Embryonic facial prominence (tissue), 1 donor: ENCODE results near the gene GMPS.
"Not testable (repeated sequence)": the region's sequence is repeated elsewhere in the genome, so short reads cannot be mapped to it uniquely, and the experiment has no call there.

Experiments
- DNase-seq: peaks from one replicate; pipeline ENCODE4 v3.0.0-alpha.2; 2016; ENCODE audit errors: extremely low spot score

Gene GMPS

DNA sequence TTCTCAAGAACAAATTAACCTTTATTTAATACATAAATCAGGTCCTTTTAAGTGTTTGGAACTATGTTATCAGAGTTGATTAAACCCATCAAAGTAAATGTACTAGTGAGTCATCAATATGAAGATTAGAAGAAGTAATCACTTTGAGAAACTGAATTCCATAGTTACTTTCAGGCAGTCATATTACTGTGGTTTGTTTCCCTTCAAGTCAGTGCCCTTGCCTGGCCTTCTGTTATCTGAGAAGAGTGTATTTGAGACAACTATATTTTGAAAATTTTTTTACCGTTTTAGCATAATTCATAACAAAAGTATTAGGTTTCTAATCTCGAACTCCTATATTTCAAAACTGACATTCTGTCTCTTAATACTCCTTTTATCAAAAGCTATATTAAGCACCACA lies 73.6 kb downstream of the GMPS start:
- DNase-seq, result no peak

GRCh38 chr3:155946178-155946577 lies 75.7 kb downstream of the GMPS start:
- no peak for DNase-seq

GRCh38 chr3:155948476-155948875 lies 78.0 kb downstream of the GMPS start:
- no peak for DNase-seq

- DNase-seq, result no peak
These were observed 79.2 kb downstream of the GMPS start for GRCh38 chr3:155949453-155950217.

- no peak for DNase-seq
These were observed 86.3 kb downstream of the GMPS start for GRCh38 chr3:155956508-155957411.

DNA sequence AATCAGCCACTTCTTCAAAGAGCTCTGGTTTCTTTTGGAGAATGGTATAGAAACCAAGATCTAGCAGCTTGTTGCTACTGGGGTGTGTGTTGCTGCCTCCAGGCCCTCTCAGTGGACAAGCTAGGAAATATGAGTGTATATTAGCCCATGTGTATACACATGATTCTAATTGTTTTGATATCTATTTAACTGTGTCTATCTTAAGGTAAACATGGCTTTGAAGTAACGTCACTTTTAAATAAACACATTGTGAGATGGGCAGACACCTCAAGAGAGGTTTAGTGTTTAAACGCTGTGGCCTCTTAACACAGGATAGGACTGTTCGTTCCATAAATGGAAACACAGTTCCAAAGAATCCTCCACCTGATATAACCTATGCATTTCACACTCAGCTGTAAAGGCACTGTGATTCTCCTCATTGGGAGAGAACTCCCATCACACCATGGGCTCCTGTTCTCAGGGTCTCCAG lies 87.0 kb downstream of the GMPS start:
- DNase-seq, result no peak

DNA sequence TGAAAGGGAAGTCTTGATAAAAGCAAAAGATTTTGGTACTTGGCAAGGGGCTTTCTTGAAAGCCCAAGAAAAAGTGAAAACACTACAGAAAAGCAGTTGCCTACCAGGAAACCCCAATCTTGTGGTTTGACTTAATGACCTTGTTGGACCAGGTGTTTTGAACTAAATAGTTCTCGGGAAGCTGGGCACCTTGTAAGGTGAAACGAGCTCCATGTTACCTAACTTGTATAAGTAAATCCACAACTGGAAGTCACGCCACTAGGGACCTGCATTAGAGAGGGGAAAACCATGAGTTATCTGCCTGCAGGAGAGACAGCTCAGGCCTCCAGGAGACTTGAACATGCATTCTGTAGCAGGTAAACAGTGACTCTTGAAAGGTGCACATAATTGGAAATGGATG lies 88.2 kb downstream of the GMPS start:
- DNase-seq, result no peak

GRCh38 chr3:155960060-155960459 lies 89.6 kb downstream of the GMPS start:
- DNase-seq, result no peak

- not testable (repeated sequence) for DNase-seq
These were observed 90.6 kb downstream of the GMPS start for GRCh38 chr3:155961044-155961443.

DNA sequence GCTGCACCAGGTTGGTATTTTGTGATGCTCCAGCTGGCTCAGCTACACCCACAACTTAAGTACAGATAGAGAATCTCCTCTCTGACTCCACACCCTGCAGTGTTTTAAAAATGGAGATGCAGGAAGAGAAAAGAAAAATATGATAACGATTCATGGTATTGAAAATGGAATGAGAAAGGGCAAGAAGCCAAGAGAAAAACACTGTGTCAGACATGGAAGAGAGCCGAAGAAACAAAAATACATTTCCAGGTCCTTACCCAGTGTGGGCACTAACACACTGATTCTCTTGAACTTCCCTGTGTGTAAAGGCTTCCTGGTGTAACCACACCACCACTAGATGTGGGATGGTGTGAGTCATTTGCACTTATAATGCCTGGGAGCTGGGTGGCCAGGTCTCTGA lies 93.1 kb downstream of the GMPS start:
- no peak for DNase-seq

GRCh38 chr3:155970398-155970797 lies 99.9 kb downstream of the GMPS start:
- DNase-seq, result no peak

DNA sequence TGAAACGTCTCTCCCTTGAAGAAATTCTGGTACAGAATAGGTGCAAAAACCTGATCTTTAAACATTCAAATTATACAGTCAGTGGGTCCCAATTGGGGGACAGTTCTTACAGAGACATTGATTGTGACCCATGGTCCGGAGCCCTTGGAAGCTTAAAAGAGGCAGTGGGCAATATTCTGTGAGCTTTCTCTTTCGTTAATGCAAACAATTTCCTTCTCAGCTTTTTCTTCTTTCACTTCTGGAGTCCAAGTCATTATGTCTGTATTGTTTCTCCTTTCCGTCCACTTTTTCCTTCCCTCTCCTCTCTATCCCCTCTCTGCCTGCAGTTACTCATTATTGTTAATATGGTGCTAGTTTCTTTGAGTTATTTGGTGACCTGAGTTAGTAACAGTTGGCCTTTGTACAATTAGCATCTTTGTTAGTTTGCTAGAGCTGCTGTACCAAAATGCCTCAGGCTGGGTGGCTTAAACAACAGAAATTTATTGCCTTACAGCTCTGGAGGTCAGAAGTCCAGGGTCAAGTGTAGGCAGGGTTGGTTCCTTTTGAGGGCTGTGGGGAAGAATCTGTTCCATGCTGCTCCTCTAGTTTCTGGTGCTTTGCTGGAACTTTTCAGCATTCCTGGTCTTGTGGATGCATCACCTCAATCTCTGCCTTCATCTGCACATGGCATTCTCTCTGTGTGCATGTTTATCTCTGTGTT lies 102.6 kb downstream of the GMPS start:
- no peak for DNase-seq

GRCh38 chr3:155978324-155978723 lies 107.9 kb downstream of the GMPS start:
- DNase-seq, result no peak

DNA sequence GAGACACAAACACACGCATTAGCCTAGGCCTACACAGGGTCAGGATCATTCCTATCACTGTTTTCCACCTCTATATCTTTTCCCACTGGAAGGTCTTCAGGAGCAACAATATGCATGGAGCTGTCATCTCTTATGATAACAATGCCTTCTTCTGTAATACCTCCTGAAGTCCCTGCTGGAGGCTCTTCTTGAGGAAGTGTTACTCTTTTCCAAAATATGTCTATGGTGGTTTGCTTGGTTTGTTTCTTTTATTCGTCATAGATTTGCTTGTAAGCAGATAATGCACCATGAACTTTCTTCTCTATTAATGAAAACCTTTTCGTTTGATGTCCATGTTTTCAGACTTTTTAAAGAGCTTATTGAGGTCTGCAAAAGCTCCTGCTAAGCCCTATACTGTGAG lies 109.3 kb downstream of the GMPS start:
- DNase-seq, result no peak

DNA sequence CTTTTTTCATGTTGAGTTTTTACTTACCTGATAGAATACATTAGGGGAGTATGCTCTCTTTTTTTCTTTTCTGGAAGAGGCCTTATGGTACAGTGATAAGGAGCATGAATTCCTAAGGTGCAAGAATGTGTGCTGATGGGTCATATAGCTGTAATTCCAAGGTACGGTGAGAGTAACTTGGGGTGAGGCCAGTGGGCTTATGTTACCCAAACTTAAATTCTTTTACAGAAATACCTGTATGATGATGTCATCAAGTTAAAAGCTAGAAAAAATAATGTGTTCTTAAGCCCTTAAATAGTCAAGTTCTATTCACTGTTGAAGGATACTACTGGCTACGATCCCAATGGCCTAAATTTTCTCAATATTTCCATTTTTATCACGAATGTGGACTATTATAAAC lies 111.2 kb downstream of the GMPS start:
- DNase-seq, result no peak

DNA sequence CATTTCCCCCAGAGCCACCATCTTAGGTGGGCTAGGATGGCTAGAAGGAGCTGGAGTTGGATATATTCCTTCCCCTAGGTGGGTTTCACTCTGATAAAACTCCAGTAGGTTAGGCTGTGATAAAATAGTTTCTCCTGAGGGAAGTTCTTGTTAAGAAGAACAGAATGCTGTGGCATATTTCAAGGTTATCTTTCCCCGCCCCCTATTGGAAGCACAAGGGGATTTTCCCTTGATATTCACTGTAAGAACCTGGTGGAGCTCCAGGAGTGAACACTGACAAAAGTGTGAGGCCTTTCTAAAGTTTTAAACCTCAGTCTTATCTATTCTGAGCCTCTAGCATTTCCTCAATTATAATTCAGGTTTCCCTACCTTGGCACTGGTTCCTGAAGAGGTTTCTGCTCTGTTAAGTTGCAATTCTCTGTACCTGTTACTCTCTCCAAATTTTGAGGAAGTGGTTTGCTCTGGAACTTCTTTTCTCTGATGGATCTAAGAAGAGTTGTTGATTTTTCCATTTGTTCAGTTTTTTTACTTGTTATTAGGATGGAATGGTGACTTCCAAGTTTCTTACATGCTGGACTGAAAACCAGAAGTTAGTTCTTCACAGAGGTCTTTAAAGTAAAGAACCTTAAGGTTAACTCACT lies 113.5 kb downstream of the GMPS start:
- DNase-seq, result no peak

DNA sequence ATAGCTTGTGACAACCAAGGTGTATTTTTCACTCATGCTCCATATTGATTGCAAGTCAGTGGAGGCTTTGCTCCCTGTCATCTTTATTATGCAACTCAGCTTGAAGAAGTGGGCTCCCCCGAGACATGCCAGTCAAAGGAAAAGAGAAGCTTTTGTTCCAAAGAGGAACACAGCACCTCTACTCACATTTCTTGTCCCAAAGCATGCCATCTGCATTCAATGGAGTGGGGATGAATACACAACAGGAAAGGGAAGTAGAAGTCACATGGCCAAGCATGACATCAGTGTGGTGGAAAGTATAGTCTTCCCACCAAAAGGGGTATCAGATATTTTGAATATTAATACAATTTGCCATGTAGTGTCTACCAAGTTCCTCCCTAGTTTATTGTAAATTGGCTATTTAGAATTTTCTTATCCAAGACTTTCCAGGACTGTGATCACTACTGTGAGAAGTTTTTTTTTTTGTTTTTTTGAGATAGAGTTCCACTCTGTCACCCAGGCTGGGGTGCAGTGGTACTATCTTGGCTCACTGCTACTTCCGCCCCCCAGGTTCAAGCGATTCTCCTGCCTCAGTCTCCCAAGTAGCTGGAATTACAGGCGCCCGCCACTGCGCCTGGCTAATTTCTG lies 114.5 kb downstream of the GMPS start:
- DNase-seq, result no peak

DNA sequence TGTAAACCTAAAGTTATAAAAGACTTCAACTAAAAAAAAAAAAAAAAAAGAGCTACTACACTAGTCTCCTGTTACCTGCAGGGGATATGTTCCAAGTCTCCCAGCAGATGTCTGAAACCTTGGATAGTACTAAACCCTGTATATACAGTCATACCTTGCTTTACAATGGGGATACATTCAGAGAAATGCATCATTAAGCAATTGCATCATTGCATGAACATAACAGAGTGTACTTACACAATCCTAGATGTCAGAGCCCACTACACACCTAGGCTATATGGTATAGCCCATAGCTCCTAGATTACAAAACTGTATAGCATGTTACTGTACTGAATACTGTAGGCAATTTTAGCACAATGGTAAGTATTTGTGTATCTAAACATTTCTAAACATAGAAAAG lies 119.1 kb downstream of the GMPS start:
- no peak for DNase-seq

GRCh38 chr3:155991212-155991611 lies 120.8 kb downstream of the GMPS start:
- no peak for DNase-seq

DNA sequence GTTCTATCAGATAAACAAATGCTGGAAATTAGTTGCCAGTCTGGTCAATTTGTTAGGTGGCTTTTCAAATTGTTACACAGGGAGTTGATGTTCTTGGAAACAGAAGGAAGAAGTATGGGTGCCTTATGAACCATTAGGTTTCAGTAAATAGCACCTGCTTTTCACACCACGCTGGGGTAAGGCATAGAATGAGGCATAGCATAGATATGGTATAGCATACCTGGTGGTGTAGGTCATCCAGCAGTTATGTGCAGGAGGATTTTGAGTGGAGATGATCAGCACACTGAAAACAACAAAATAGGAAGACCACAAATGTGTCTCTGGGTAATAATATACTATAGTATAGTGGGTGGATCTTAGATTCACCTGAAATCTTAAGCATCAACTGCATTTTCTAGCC lies 121.4 kb downstream of the GMPS start:
- no peak for DNase-seq
